ENCODE data around the gene SETD1B.

Gene SETD1B

GRCh38 chr12:121806546-121807423 is 3.0 kb downstream of the SETD1B start:
- Histone ChIP-seq H3K36me3 (ENCODE audit: insufficient read depth, low read depth, low read length) (peaks cover 32% of the 10 kb centered on the region), H3K9me3 (ENCODE audit: insufficient read depth, low read depth, low read length) (no peaks in the 10 kb centered on the region), H3K27me3 (ENCODE audit: insufficient read depth, low read length) (no peaks in the 10 kb centered on the region), H3K4me3 (ENCODE audit: low read length) (peak overlapping the region; percentile 54), H3K4me1 (ENCODE audit: insufficient read depth, low read length) (peaks cover 19% of the 10 kb centered on the region), H3K9ac (ENCODE audit: low read depth, low read length) (no peak overlapping the region), H3K27ac (ENCODE audit: low read length) (no peak overlapping the region)

GRCh38 chr12:121807642-121808347 is 4.0 kb downstream of the SETD1B start:
- Histone ChIP-seq H3K4me3 (ENCODE audit: low read length) (no peak overlapping the region), H3K27me3 (ENCODE audit: insufficient read depth, low read length) (no peaks in the 10 kb centered on the region), H3K36me3 (ENCODE audit: insufficient read depth, low read depth, low read length) (peaks cover 33% of the 10 kb centered on the region), H3K9me3 (ENCODE audit: insufficient read depth, low read depth, low read length) (no peaks in the 10 kb centered on the region), H3K27ac (ENCODE audit: low read length) (no peak overlapping the region), H3K9ac (ENCODE audit: low read depth, low read length) (no peak overlapping the region), H3K4me1 (ENCODE audit: insufficient read depth, low read length) (peaks cover 19% of the 10 kb centered on the region)

- Histone ChIP-seq H3K36me3 (ENCODE audit: insufficient read depth, low read depth, low read length) (peaks cover 41% of the 10 kb centered on the region), H3K27me3 (ENCODE audit: insufficient read depth, low read length) (no peaks in the 10 kb centered on the region), H3K9me3 (ENCODE audit: insufficient read depth, low read depth, low read length) (no peaks in the 10 kb centered on the region), H3K27ac (ENCODE audit: low read length) (no peak overlapping the region), H3K4me3 (ENCODE audit: low read length) (no peak overlapping the region), H3K4me1 (ENCODE audit: insufficient read depth, low read length) (peaks cover 19% of the 10 kb centered on the region), H3K9ac (ENCODE audit: low read depth, low read length) (no peak overlapping the region)
Observed at GRCh38 chr12:121808623-121809022, 4.8 kb downstream of the SETD1B start.

- no peak overlapping the region for H3K27ac ChIP-seq (ENCODE audit: low read length)
- H3K4me1 ChIP-seq (ENCODE audit: insufficient read depth, low read length): peaks cover 19% of the 10 kb centered on the region
- H3K4me3 ChIP-seq (ENCODE audit: low read length): no peak overlapping the region
- H3K9me3 ChIP-seq (ENCODE audit: insufficient read depth, low read depth, low read length): no peaks in the 10 kb centered on the region
- H3K9ac ChIP-seq (ENCODE audit: low read depth, low read length): no peak overlapping the region
- H3K27me3 ChIP-seq (ENCODE audit: insufficient read depth, low read length): no peaks in the 10 kb centered on the region
- peaks cover 41% of the 10 kb centered on the region for H3K36me3 ChIP-seq (ENCODE audit: insufficient read depth, low read depth, low read length)
Observed at GRCh38 chr12:121809712-121810116, 5.9 kb downstream of the SETD1B start.

- H3K9ac ChIP-seq (ENCODE audit: low read depth, low read length): peak overlapping the region; percentile 92; the same call in 1 of the 2 replicates
- no peaks in the 10 kb centered on the region for H3K27me3 ChIP-seq (ENCODE audit: insufficient read depth, low read length)
- peaks cover 45% of the 10 kb centered on the region for H3K36me3 ChIP-seq (ENCODE audit: insufficient read depth, low read depth, low read length)
- H3K27ac ChIP-seq (ENCODE audit: low read length): no peak overlapping the region
- H3K4me1 ChIP-seq (ENCODE audit: insufficient read depth, low read length): peaks cover 19% of the 10 kb centered on the region
- no peak overlapping the region for H3K4me3 ChIP-seq (ENCODE audit: low read length)
- no peaks in the 10 kb centered on the region for H3K9me3 ChIP-seq (ENCODE audit: insufficient read depth, low read depth, low read length)
Observed at GRCh38 chr12:121810234-121810817, 6.5 kb downstream of the SETD1B start.

- no peaks in the 10 kb centered on the region for H3K9me3 ChIP-seq (ENCODE audit: insufficient read depth, low read depth, low read length)
- H3K36me3 ChIP-seq (ENCODE audit: insufficient read depth, low read depth, low read length): peaks cover 51% of the 10 kb centered on the region
- H3K4me1 ChIP-seq (ENCODE audit: insufficient read depth, low read length): peaks cover 16% of the 10 kb centered on the region
- peak overlapping the region; percentile 92; the same call in 1 of the 2 replicates for H3K9ac ChIP-seq (ENCODE audit: low read depth, low read length)
- no peaks in the 10 kb centered on the region for H3K27me3 ChIP-seq (ENCODE audit: insufficient read depth, low read length)
- no peak overlapping the region for H3K27ac ChIP-seq (ENCODE audit: low read length)
- H3K4me3 ChIP-seq (ENCODE audit: low read length): peak overlapping the region; percentile 98
Observed at GRCh38 chr12:121810833-121811433, 7.1 kb downstream of the SETD1B start.

- Histone ChIP-seq H3K4me1 (ENCODE audit: insufficient read depth, low read length) (peaks cover 11% of the 10 kb centered on the region), H3K9me3 (ENCODE audit: insufficient read depth, low read depth, low read length) (no peaks in the 10 kb centered on the region), H3K36me3 (ENCODE audit: insufficient read depth, low read depth, low read length) (peaks cover 59% of the 10 kb centered on the region), H3K27me3 (ENCODE audit: insufficient read depth, low read length) (no peaks in the 10 kb centered on the region), H3K27ac (ENCODE audit: low read length) (peak overlapping the region; percentile 86), H3K9ac (ENCODE audit: low read depth, low read length) (peak overlapping the region; percentile 92), H3K4me3 (ENCODE audit: low read length) (peak overlapping the region; percentile 98)
Observed at GRCh38 chr12:121811434-121812319, 7.9 kb downstream of the SETD1B start.

- peaks cover 66% of the 10 kb centered on the region for H3K36me3 ChIP-seq (ENCODE audit: insufficient read depth, low read depth, low read length)
- H3K27me3 ChIP-seq (ENCODE audit: insufficient read depth, low read length): no peaks in the 10 kb centered on the region
- H3K4me3 ChIP-seq (ENCODE audit: low read length): peak overlapping the region; percentile 98
- peak overlapping the region; percentile 83 for H3K27ac ChIP-seq (ENCODE audit: low read length)
- peaks cover 11% of the 10 kb centered on the region for H3K4me1 ChIP-seq (ENCODE audit: insufficient read depth, low read length)
- peak overlapping the region; percentile 92; the same call in 1 of the 2 replicates for H3K9ac ChIP-seq (ENCODE audit: low read depth, low read length)
- H3K9me3 ChIP-seq (ENCODE audit: insufficient read depth, low read depth, low read length): no peaks in the 10 kb centered on the region
Observed at GRCh38 chr12:121812320-121812871, 8.6 kb downstream of the SETD1B start.

GRCh38 chr12:121812921-121813896 is 9.4 kb downstream of the SETD1B start:
- no peaks in the 10 kb centered on the region for H3K27me3 ChIP-seq (ENCODE audit: insufficient read depth, low read length)
- H3K9ac ChIP-seq (ENCODE audit: low read depth, low read length): peak overlapping the region; percentile 92; the same call in 1 of the 2 replicates
- peaks cover 11% of the 10 kb centered on the region for H3K4me1 ChIP-seq (ENCODE audit: insufficient read depth, low read length)
- H3K4me3 ChIP-seq (ENCODE audit: low read length): peak overlapping the region; percentile 98; the same call in 1 of the 2 replicates
- peaks cover 71% of the 10 kb centered on the region for H3K36me3 ChIP-seq (ENCODE audit: insufficient read depth, low read depth, low read length)
- H3K9me3 ChIP-seq (ENCODE audit: insufficient read depth, low read depth, low read length): no peaks in the 10 kb centered on the region
- H3K27ac ChIP-seq (ENCODE audit: low read length): no peak overlapping the region

GRCh38 chr12:121813951-121814350 is 10.1 kb downstream of the SETD1B start:
- Histone ChIP-seq H3K27ac (ENCODE audit: low read length) (no peak overlapping the region), H3K36me3 (ENCODE audit: insufficient read depth, low read depth, low read length) (peaks cover 64% of the 10 kb centered on the region), H3K9ac (ENCODE audit: low read depth, low read length) (no peak overlapping the region), H3K27me3 (ENCODE audit: insufficient read depth, low read length) (no peaks in the 10 kb centered on the region), H3K4me3 (ENCODE audit: low read length) (no peak overlapping the region), H3K4me1 (ENCODE audit: insufficient read depth, low read length) (peaks cover 11% of the 10 kb centered on the region), H3K9me3 (ENCODE audit: insufficient read depth, low read depth, low read length) (no peaks in the 10 kb centered on the region)
